CD14-positive monocyte (primary cell): ENCODE measurements around the gene SUSD6. TPM values are rescaled to one million over a fixed set of nuclear protein-coding genes. Genes with fewer than 3 reads are reported as not detected.

ENCODE experiments used
- DNase-seq, 3 donors: peaks; one replicate each; pipeline ENCODE4 v3.0.0-alpha.2; 2011 to 2022
- H2AFZ ChIP-seq: 2 replicates; pipeline ENCODE4 v1.6.0; 2012; ENCODE audit warnings: mild to moderate bottlenecking, low read depth, low read length, inconsistent platforms; ENCODE audit not compliant: insufficient read depth, poor library complexity, severe bottlenecking
- H3K27ac ChIP-seq, 2 donors: 1 replicate in 1 of 2; 2 replicates in 1 of 2; pipeline ENCODE4 v1.5.1; 2012 to 2013; ENCODE audit warnings: low read length in 2 of 2, control low read depth in 1 of 2, inconsistent platforms in 1 of 2, low read depth in 1 of 2, mild to moderate bottlenecking in 1 of 2
- H3K27me3 ChIP-seq, 2 donors: one replicate each; pipeline versions ENCODE4 v1.6.0 to v1.6.1; 2011 to 2013; ENCODE audit warnings: low read length in 2 of 2; ENCODE audit not compliant: control insufficient read depth in 2 of 2, insufficient read depth in 2 of 2
- H3K36me3 ChIP-seq, 2 donors: replicated peaks in 1 of 2; 1 replicate in 1 of 2; 2 replicates in 1 of 2; pipeline versions ENCODE4 v1.5.1 to v1.6.1; 2012 to 2013; ENCODE audit warnings: low read length in 2 of 2, control low read depth in 1 of 2, inconsistent platforms in 1 of 2, mild to moderate bottlenecking in 1 of 2; ENCODE audit not compliant: insufficient read depth in 2 of 2, control insufficient read depth in 1 of 2
- H3K4me1 ChIP-seq, 2 donors: 1 replicate in 1 of 2; 2 replicates in 1 of 2; pipeline versions ENCODE4 v1.5.1 to v1.6.1; 2012 to 2013; ENCODE audit warnings: low read length in 2 of 2, control low read depth in 1 of 2, inconsistent platforms in 1 of 2, mild to moderate bottlenecking in 1 of 2, moderate library complexity in 1 of 2; ENCODE audit not compliant: insufficient read depth in 2 of 2, control insufficient read depth in 1 of 2
- H3K4me2 ChIP-seq: replicated peaks from 2 replicates; pipeline ENCODE3; 2012; ENCODE audit warnings: low read length, moderate library complexity, mild to moderate bottlenecking; ENCODE audit not compliant: poor library complexity, severe bottlenecking; ENCODE audit errors: extremely low read depth
- H3K4me3 ChIP-seq, 3 experiments: fragments of 200-600 bp in 1 of 3; sonication (generic) in 1 of 3; replicated peaks in 1 of 3; 1 replicate in 2 of 3; 2 replicates in 1 of 3; pipeline ENCODE4 v1.5.1; 2011 to 2013; ENCODE audit warnings: low read length in 3 of 3, mild to moderate bottlenecking in 3 of 3, control low read depth in 2 of 3, low read depth in 2 of 3, inconsistent platforms in 1 of 3, moderate library complexity in 1 of 3
- H3K79me2 ChIP-seq: 2 replicates; pipeline ENCODE4 v1.6.0; 2012; ENCODE audit warnings: mild to moderate bottlenecking, control low read depth, inconsistent platforms, low read length, moderate library complexity; ENCODE audit not compliant: insufficient read depth
- H3K9ac ChIP-seq: 2 replicates; pipeline ENCODE4 v1.6.0; 2017; ENCODE audit warnings: low read length, mild to moderate bottlenecking; ENCODE audit not compliant: insufficient read depth, poor library complexity, severe bottlenecking
- H3K9me3 ChIP-seq, 2 donors: replicated peaks in 1 of 2; 1 replicate in 1 of 2; 2 replicates in 1 of 2; pipeline versions ENCODE4 v1.5.1 to v1.6.1; 2012 to 2013; ENCODE audit warnings: low read length in 2 of 2, control low read depth in 1 of 2; ENCODE audit not compliant: control insufficient read depth in 1 of 2, insufficient read depth in 1 of 2
- H4K20me1 ChIP-seq: 2 replicates; pipeline ENCODE4 v1.6.0; 2012; ENCODE audit warnings: mild to moderate bottlenecking, low read length, control low read depth, moderate library complexity; ENCODE audit not compliant: insufficient read depth
- H3K27ac Mint-ChIP-seq, 7 donors: one replicate each; pipeline ENCODE4 v1.8.0; 2020; ENCODE audit warnings: mild to moderate bottlenecking in 7 of 7, mixed read lengths in 7 of 7, moderate library complexity in 6 of 7, inconsistent platforms in 2 of 7
- H3K27me3 Mint-ChIP-seq, 3 donors: one replicate each; pipeline ENCODE4 v1.8.0; 2021 to 2022; ENCODE audit warnings: low read depth in 3 of 3, mild to moderate bottlenecking in 3 of 3, mixed read lengths in 3 of 3, moderate library complexity in 3 of 3, inconsistent platforms in 1 of 3
- H3K36me3 Mint-ChIP-seq, 2 donors: one replicate each; pipeline ENCODE4 v1.8.0; 2020; ENCODE audit warnings: mixed read lengths in 2 of 2, inconsistent platforms in 1 of 2, mild to moderate bottlenecking in 1 of 2
- H3K4me1 Mint-ChIP-seq: one replicate; pipeline ENCODE4 v1.8.0; 2020; ENCODE audit warnings: mild to moderate bottlenecking, mixed read lengths
- H3K4me3 Mint-ChIP-seq, 2 donors: one replicate each; pipeline ENCODE4 v1.8.0; 2020; ENCODE audit warnings: mild to moderate bottlenecking in 2 of 2, mixed read lengths in 2 of 2, moderate library complexity in 1 of 2
- H3K9me3 Mint-ChIP-seq, 7 donors: one replicate each; pipeline ENCODE4 v1.8.0; 2020 to 2022; ENCODE audit warnings: mixed read lengths in 7 of 7, mild to moderate bottlenecking in 6 of 7, moderate library complexity in 6 of 7, inconsistent platforms in 2 of 7
- WGBS: methylation state at CpG from one replicate; pipeline ENCODE4 v1.1.5; 2013; ENCODE audit warnings: missing lambda C conversion rate; ENCODE audit not compliant: insufficient coverage; 5-methylcytosine and 5-hydroxymethylcytosine counted together
- intact Hi-C, 2 donors: fragments of 100-400 bp; cut with micrococcal nuclease; formaldehyde crosslinking; loops; one replicate each; pipeline versions ENCODE4 v1.15.0 to v1.15.1; 2023
- polyA plus RNA-seq, 3 donors: library from polyadenylated mRNA; depleted of rRNA in 1 of 3; unstranded in 2 of 3; stranded (reverse) in 1 of 3; fragments of 300-500 nt in 2 of 3; fragments of >200 nt in 1 of 3; fragmentation: Illumina TruSeq in 2 of 3; gene quantifications; 1 replicate in 2 of 3; 2 replicates in 1 of 3; pipeline ENCODE4 v1.2.3, GENCODE V29; 2012 to 2021
- TF ChIP-seq, protein P1 (sequence below): fragments of 200-600 bp; IDR thresholded peaks from one replicate; pipeline ENCODE4 v1.8.0; 2022; ENCODE audit warnings: antibody characterized with exemption, mild to moderate bottlenecking

The SUSD6 gene
- polyA plus RNA-seq, 3 donors, result 17.3 to 81.8 (median 30.1) TPM

DNA sequence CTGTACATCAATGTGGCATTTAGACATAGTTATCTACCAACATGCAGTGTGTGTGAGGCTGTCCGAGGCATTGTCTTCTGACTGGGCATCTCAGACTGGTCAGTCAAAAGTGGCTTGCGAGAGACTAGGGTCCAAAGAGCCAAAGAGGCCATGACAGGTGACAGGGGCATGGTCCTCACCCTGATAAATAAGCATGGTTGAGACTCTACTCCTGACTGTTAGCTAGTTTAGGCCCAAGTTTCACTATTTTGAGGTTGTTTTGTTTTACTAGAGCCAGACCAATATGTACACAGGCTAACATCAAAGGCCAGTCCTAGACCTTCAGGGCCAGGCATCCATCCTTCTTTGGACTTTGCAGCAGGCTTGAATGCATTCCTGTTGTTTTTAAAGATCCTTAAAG lies 78.6 kb downstream of the SUSD6 start:
- no peak overlapping the region for H3K4me3 Mint-ChIP-seq
- Histone ChIP-seq H3K4me1 (peaks cover 36% of the 10 kb centered on the region in 2 donors), H3K27me3 (no peaks in the 10 kb centered on the region), H4K20me1 (peaks cover 99% of the 10 kb centered on the region), H3K9me3 (no peaks in the 10 kb centered on the region), H3K27ac (peak overlapping the region in 1 of 2 donors; percentile 5), H3K4me2 (no peak overlapping the region), H3K79me2 (peaks cover 100% of the 10 kb centered on the region), H3K4me3 (no peak overlapping the region), H3K36me3 (peaks cover 0 to 29% of the 10 kb centered on the region in 2 donors), H2AFZ (no peak overlapping the region), H3K9ac (no peak overlapping the region)
- H3K27me3 Mint-ChIP-seq, result no peaks in the 10 kb centered on the region
- peaks cover 34 to 47% of the 10 kb centered on the region in 2 donors for H3K36me3 Mint-ChIP-seq
- H3K4me1 Mint-ChIP-seq, result peaks cover 50% of the 10 kb centered on the region
- TF ChIP-seq, protein P1, sequence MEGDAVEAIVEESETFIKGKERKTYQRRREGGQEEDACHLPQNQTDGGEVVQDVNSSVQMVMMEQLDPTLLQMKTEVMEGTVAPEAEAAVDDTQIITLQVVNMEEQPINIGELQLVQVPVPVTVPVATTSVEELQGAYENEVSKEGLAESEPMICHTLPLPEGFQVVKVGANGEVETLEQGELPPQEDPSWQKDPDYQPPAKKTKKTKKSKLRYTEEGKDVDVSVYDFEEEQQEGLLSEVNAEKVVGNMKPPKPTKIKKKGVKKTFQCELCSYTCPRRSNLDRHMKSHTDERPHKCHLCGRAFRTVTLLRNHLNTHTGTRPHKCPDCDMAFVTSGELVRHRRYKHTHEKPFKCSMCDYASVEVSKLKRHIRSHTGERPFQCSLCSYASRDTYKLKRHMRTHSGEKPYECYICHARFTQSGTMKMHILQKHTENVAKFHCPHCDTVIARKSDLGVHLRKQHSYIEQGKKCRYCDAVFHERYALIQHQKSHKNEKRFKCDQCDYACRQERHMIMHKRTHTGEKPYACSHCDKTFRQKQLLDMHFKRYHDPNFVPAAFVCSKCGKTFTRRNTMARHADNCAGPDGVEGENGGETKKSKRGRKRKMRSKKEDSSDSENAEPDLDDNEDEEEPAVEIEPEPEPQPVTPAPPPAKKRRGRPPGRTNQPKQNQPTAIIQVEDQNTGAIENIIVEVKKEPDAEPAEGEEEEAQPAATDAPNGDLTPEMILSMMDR, result no peak
- DNase-seq, result no peak
- H3K27ac Mint-ChIP-seq, result peak overlapping the region in 3 of 7 donors; percentile 21 to 64 (median 60)
- peaks cover 0 to 2% (median 0%) of the 10 kb centered on the region in 7 donors for H3K9me3 Mint-ChIP-seq
- intact Hi-C loops, result loop anchor here in 1 of 2 donors (5.0 kb wide), 1 partner anchor 33 kb away; no protein-coding TSS in a partner anchor
- WGBS, result 100% methylated on average over 2 of the region's 2 CpGs

- TF ChIP-seq, protein P1, result no peak
- Histone ChIP-seq H3K9ac (no peak overlapping the region), H3K79me2 (peaks cover 100% of the 10 kb centered on the region), H3K9me3 (no peaks in the 10 kb centered on the region), H3K4me1 (peaks cover 55 to 61% of the 10 kb centered on the region in 2 donors), H4K20me1 (peaks cover 99% of the 10 kb centered on the region), H3K4me3 (no peak overlapping the region), H3K27me3 (no peaks in the 10 kb centered on the region), H3K36me3 (peaks cover 0 to 29% of the 10 kb centered on the region in 2 donors), H2AFZ (no peak overlapping the region), H3K27ac (peak overlapping the region; percentile 65 to 85), H3K4me2 (peak overlapping the region; percentile 52)
- intact Hi-C loops, result loop anchor here in 1 of 2 donors (5.0 kb wide), 1 partner anchor 35 kb away; no protein-coding TSS in a partner anchor
- Mint-ChIP-seq H3K27me3 (no peaks in the 10 kb centered on the region), H3K4me3 (no peak overlapping the region), H3K9me3 (peaks cover 0 to 2% (median 0%) of the 10 kb centered on the region in 7 donors), H3K27ac (peak overlapping the region in 6 of 7 donors; percentile 74 to 94 (median 87)), H3K4me1 (peaks cover 67% of the 10 kb centered on the region), H3K36me3 (peaks cover 32 to 37% of the 10 kb centered on the region in 2 donors)
- no peak for DNase-seq
- no CpG with 5 or more reads among the region's 1 CpG for WGBS
Measured at GRCh38 chr14:69692594-69692993, 81.2 kb downstream of the SUSD6 start.
